ENCODE measurements around the gene MORN1. TPM values are rescaled to one million over a fixed set of nuclear protein-coding genes. Genes with fewer than 3 reads are reported as not detected.

MORN1 gene
- total RNA-seq, 1 donor from 2014 or later: 4.5 TPM

DNA sequence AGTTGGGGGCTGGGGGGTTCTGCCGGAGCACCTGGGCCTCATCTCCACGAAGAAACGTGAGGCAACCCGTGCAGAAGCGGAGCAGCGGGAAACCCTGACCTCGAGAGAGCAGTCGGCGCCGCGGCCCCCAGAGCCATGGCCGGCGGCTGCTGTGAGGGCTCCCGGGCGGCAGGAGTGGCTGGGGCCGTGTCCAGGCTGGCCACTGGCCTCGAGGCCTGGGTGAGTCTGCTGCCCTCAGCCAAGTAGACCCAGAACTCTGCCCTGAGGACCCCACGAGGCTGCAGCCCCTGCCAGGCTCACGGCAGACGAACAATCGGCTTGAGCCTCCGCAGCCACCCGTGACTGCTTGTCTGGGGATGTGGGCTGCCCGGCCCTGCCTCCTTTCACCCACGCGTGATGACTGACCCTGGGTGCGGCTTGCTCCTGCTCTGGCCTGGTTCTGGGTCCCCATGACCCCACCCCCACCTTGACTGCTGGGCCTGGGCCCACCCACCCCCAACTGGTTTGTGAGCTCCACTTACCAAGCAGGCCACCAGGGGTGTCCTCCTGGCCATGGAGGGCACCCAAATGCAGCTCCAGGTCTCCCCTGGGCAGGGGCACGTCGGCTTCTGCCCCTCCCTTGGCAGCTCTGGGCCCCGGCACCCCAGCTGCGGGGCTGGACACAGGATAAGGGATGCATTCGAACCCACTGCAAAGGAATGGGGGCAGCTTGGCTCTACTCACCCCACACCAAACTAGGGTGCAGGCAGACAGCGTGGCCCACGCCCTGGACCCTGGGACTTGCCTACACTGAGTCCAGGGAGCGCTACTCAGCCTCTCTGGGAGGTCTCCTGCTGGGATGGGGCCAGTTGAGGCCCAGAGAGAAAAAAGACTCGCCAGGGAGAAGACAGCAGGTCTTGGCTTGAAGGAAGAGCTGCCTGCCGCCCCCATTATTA lies 34.2 kb downstream of the MORN1 start:
- H3K4me1 ChIP-seq: peaks cover 11% of the 10 kb centered on the region
- TF ChIP-seq, protein P1, sequence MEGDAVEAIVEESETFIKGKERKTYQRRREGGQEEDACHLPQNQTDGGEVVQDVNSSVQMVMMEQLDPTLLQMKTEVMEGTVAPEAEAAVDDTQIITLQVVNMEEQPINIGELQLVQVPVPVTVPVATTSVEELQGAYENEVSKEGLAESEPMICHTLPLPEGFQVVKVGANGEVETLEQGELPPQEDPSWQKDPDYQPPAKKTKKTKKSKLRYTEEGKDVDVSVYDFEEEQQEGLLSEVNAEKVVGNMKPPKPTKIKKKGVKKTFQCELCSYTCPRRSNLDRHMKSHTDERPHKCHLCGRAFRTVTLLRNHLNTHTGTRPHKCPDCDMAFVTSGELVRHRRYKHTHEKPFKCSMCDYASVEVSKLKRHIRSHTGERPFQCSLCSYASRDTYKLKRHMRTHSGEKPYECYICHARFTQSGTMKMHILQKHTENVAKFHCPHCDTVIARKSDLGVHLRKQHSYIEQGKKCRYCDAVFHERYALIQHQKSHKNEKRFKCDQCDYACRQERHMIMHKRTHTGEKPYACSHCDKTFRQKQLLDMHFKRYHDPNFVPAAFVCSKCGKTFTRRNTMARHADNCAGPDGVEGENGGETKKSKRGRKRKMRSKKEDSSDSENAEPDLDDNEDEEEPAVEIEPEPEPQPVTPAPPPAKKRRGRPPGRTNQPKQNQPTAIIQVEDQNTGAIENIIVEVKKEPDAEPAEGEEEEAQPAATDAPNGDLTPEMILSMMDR (IDR thresholded peaks at IDR 0.05; ENCODE audit: borderline replicate concordance): no peak
- intact Hi-C loops (cut with micrococcal nuclease): no loop called here

DNA sequence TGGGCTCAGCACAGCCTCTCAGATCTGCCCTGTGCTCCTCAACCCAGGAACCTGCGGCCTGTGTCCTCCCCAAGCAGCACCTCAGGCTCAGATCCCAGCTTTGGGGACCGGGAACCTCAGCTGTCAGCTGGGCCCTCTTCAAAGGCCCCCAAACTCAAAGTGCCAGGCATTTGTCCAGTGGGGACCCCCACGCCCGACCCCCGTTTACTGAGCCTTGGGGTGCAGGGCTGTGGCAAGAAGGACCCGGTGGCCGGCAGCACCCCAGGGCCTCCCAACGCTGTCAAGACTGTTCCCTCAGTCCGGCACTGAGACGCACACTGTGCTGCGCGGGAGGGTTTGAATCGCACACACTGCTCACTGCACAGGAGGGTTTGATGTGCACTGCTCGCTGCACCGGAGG lies 35.0 kb downstream of the MORN1 start:
- TF ChIP-seq, protein P1 (IDR thresholded peaks at IDR 0.05; ENCODE audit: borderline replicate concordance): no peak
- Histone ChIP-seq H3K9me3 (replicated peaks) (no peaks in the 10 kb centered on the region), H3K27me3 (ENCODE audit: low read depth) (no peaks in the 10 kb centered on the region), H3K4me3 (no peak overlapping the region), H3K4me1 (peaks cover 11% of the 10 kb centered on the region), H3K27ac (replicated peaks) (no peak overlapping the region), H3K36me3 (no peaks in the 10 kb centered on the region)
- DNase-seq: no peak
- intact Hi-C loops (cut with micrococcal nuclease): no loop called here

More for the DNA sequence above, 34.2 kb downstream of the MORN1 start:
- Histone ChIP-seq H3K27ac (replicated peaks) (no peak overlapping the region), H3K27me3 (ENCODE audit: low read depth) (no peaks in the 10 kb centered on the region), H3K9me3 (replicated peaks) (no peaks in the 10 kb centered on the region), H3K4me3 (no peak overlapping the region), H3K36me3 (no peaks in the 10 kb centered on the region)
- no peak for DNase-seq

DNA sequence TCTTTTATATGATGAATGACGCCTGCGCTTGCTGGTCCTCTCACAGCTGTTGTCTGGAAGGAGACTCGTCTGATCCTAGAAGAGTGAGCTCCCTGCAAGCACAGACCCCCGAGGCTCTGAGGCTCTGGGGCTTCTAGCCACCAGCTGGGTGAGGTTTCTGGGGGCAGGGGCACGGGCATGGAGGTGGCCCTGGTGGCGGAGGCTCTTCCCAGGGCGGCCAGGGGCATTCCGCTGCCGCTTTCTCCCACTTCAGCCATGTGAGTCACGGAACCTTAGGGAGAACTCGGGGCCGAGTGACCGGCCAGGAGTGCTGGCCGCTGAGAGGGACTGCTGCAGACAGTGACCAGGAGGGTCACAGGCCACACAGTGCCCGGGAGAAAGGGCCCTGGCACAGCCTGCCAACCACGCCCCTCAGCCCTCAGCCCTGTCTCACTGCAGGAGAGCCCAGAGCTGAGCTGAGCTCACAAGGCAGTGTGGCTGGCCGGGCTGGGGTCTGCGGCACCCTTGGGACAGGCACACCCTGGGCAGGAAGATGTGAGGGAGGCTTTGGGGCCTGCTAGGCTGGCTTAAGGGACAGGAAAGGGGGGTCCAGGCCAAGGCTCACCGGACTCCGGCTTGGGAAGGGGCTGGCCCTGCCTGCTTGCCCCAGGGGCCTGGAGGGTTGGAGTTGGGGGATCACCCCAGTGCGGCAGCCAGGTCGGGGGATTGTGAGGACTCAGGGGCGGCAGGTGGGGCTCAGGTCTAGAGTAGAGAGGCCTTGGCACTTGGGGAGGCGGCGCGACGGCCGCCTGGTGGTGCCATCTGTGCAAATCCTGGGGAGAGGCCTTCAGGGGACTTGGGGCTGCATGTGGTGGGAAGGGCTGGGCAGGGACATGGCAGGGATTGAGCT lies 35.7 kb downstream of the MORN1 start:
- peaks cover 11% of the 10 kb centered on the region for H3K4me1 ChIP-seq
- no peak for DNase-seq
- no peaks in the 10 kb centered on the region for H3K9me3 ChIP-seq (replicated peaks)
- TF ChIP-seq, protein P1 (IDR thresholded peaks at IDR 0.05; ENCODE audit: borderline replicate concordance): no peak
- intact Hi-C loops (cut with micrococcal nuclease): no loop called here
- H3K36me3 ChIP-seq: no peaks in the 10 kb centered on the region
- H3K27ac ChIP-seq (replicated peaks): no peak overlapping the region
- H3K27me3 ChIP-seq (ENCODE audit: low read depth): no peaks in the 10 kb centered on the region
- no peak overlapping the region for H3K4me3 ChIP-seq

DNA sequence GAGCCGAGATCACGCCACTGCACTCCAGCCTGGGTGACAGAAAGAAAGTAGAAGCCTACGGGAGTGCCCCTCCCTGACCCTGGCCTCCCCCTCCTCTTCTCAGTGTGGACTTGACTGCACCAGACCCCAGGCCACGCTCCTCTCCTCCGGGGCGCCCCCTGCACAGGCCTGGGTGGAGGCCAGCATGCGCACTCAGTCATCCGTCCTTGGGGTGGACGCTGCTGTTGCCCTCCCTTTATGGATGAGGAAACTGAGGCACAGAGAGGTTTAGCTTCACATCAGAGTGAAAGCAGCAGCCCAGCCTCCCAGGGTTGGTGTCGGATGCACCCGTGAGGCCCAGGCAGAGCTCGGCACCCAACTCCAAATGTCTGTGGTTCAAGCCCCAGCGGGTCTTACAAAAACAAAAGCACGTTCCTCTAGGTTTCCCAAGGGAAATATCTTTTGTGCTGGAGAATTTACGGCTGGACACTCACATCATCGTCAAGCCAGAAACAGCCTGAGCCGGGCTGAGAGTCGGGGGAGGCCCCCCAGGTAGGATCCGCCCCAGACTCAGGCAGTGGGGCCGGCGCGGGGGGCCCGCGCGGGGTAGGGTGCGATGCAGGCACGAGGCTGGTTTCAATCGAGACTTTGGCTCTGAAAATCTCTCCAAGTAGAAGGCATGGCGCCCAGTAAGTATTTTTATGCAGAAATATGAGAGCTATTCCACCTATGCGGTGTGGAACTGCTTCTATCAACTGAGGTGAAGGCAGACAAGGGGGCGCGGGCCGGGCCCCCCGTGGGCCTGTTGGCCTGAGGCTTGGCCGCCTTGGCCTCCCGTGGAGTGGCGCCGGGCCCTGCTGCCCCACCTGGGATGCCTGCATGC lies 36.6 kb downstream of the MORN1 start:
- intact Hi-C loops (cut with micrococcal nuclease): no loop called here
- DNase-seq: no peak
- Histone ChIP-seq H3K36me3 (no peaks in the 10 kb centered on the region), H3K4me1 (peaks cover 11% of the 10 kb centered on the region), H3K4me3 (no peak overlapping the region), H3K27me3 (ENCODE audit: low read depth) (no peaks in the 10 kb centered on the region), H3K27ac (replicated peaks) (no peak overlapping the region), H3K9me3 (replicated peaks) (no peaks in the 10 kb centered on the region)
- TF ChIP-seq, protein P1 (IDR thresholded peaks at IDR 0.05; ENCODE audit: borderline replicate concordance): no peak

All from left ventricle myocardium inferior (tissue), 1 donor.